ACC112 (cell line): ENCODE measurements around the gene EDC3.

Source experiments
- H2AFZ ChIP-seq: fragments of 200-600 bp; sonication (generic); one replicate; pipeline ENCODE4 v1.6.0; 2017; ENCODE audit warnings: antibody characterized with exemption, low read length; ENCODE audit not compliant: unreplicated experiment
- H3K27ac ChIP-seq: fragments of 200-600 bp; sonication (generic); 2 replicates; pipeline ENCODE4 v1.5.1; 2014; ENCODE audit warnings: low read depth, mild to moderate bottlenecking, antibody characterized with exemption, low read length, moderate library complexity
- H3K27me3 ChIP-seq: fragments of 200-600 bp; sonication (generic); 2 replicates; pipeline ENCODE4 v1.6.1; 2014; ENCODE audit warnings: mild to moderate bottlenecking, antibody characterized with exemption, low read length, moderate library complexity, mixed read lengths; ENCODE audit not compliant: insufficient read depth
- H3K36me3 ChIP-seq: fragments of 200-600 bp; sonication (generic); 2 replicates; pipeline ENCODE4 v1.6.1; 2016; ENCODE audit warnings: mild to moderate bottlenecking, antibody characterized with exemption, low read length, moderate library complexity, mixed read lengths; ENCODE audit not compliant: insufficient read depth
- H3K4me1 ChIP-seq: fragments of 200-600 bp; sonication (generic); one replicate; pipeline ENCODE4 v1.6.1; 2016; ENCODE audit warnings: low read length, mixed read lengths; ENCODE audit not compliant: insufficient read depth, unreplicated experiment, control insufficient read depth
- H3K4me3 ChIP-seq: fragments of 200-600 bp; sonication (generic); 2 replicates; pipeline ENCODE4 v1.5.1; 2014; ENCODE audit warnings: mild to moderate bottlenecking, low read depth, low read length
- H3K79me2 ChIP-seq: fragments of 200-600 bp; sonication (generic); one replicate; pipeline ENCODE4 v1.6.0; 2016; ENCODE audit warnings: low read length; ENCODE audit not compliant: control insufficient read depth, unreplicated experiment, insufficient read depth

EDC3 gene

GRCh38 chr15:74626752-74627692 lies 68.8 kb downstream of the EDC3 start:
- Histone ChIP-seq H3K79me2 (peaks cover 8% of the 10 kb centered on the region), H3K4me3 (no peak overlapping the region), H3K27me3 (no peaks in the 10 kb centered on the region), H2AFZ (no peak overlapping the region), H3K4me1 (no peaks in the 10 kb centered on the region), H3K27ac (no peak overlapping the region), H3K36me3 (peaks cover 13% of the 10 kb centered on the region)

- Histone ChIP-seq H3K4me3 (no peak overlapping the region), H2AFZ (no peak overlapping the region), H3K36me3 (peaks cover 17% of the 10 kb centered on the region), H3K27me3 (no peaks in the 10 kb centered on the region), H3K79me2 (peaks cover 15% of the 10 kb centered on the region), H3K4me1 (no peaks in the 10 kb centered on the region), H3K27ac (no peak overlapping the region)
Measured at GRCh38 chr15:74626336-74626735, 69.5 kb downstream of the EDC3 start.

- H3K79me2 ChIP-seq, result peaks cover 20% of the 10 kb centered on the region
- H3K36me3 ChIP-seq, result peaks cover 17% of the 10 kb centered on the region
- H3K4me3 ChIP-seq, result no peak overlapping the region
- no peak overlapping the region for H3K27ac ChIP-seq
- H2AFZ ChIP-seq, result no peak overlapping the region
- no peaks in the 10 kb centered on the region for H3K27me3 ChIP-seq
- H3K4me1 ChIP-seq, result no peaks in the 10 kb centered on the region
Measured at GRCh38 chr15:74625693-74626092, 70.1 kb downstream of the EDC3 start.

- H3K36me3 ChIP-seq, result peaks cover 17% of the 10 kb centered on the region
- peaks cover 34% of the 10 kb centered on the region for H3K79me2 ChIP-seq
Measured at GRCh38 chr15:74624020-74624602, 71.7 kb downstream of the EDC3 start.

GRCh38 chr15:74622758-74623157 lies 73.1 kb downstream of the EDC3 start:
- no peak overlapping the region for H3K27ac ChIP-seq
- H3K4me1 ChIP-seq, result peaks cover 4% of the 10 kb centered on the region
- H3K36me3 ChIP-seq, result peaks cover 17% of the 10 kb centered on the region
- no peaks in the 10 kb centered on the region for H3K27me3 ChIP-seq
- H3K79me2 ChIP-seq, result peaks cover 47% of the 10 kb centered on the region
- H2AFZ ChIP-seq, result no peak overlapping the region
- H3K4me3 ChIP-seq, result no peak overlapping the region

More at GRCh38 chr15:74624020-74624602, 71.7 kb downstream of the EDC3 start:
- Histone ChIP-seq H3K27ac (no peak overlapping the region), H2AFZ (no peak overlapping the region), H3K4me1 (no peaks in the 10 kb centered on the region), H3K27me3 (no peaks in the 10 kb centered on the region), H3K4me3 (no peak overlapping the region)

- Histone ChIP-seq H3K4me3 (no peak overlapping the region), H3K27ac (no peak overlapping the region), H2AFZ (no peak overlapping the region), H3K27me3 (no peaks in the 10 kb centered on the region), H3K4me1 (peaks cover 12% of the 10 kb centered on the region), H3K79me2 (peaks cover 55% of the 10 kb centered on the region), H3K36me3 (peaks cover 17% of the 10 kb centered on the region)
Measured at GRCh38 chr15:74621936-74622335, 73.9 kb downstream of the EDC3 start.

- Histone ChIP-seq H3K36me3 (peaks cover 17% of the 10 kb centered on the region), H3K27me3 (no peaks in the 10 kb centered on the region), H3K4me1 (peaks cover 14% of the 10 kb centered on the region), H3K4me3 (no peak overlapping the region), H2AFZ (no peak overlapping the region), H3K79me2 (peaks cover 59% of the 10 kb centered on the region), H3K27ac (no peak overlapping the region)
Measured at GRCh38 chr15:74621546-74621920, 74.3 kb downstream of the EDC3 start.

- Histone ChIP-seq H3K36me3 (peaks cover 17% of the 10 kb centered on the region), H3K4me1 (peaks cover 14% of the 10 kb centered on the region), H2AFZ (no peak overlapping the region), H3K4me3 (no peak overlapping the region), H3K79me2 (peaks cover 66% of the 10 kb centered on the region), H3K27me3 (no peaks in the 10 kb centered on the region), H3K27ac (no peak overlapping the region)
Measured at GRCh38 chr15:74620636-74621545, 74.9 kb downstream of the EDC3 start.

GRCh38 chr15:74619916-74620635 lies 75.7 kb downstream of the EDC3 start:
- H3K27ac ChIP-seq, result no peak overlapping the region
- peaks cover 68% of the 10 kb centered on the region for H3K79me2 ChIP-seq
- peaks cover 14% of the 10 kb centered on the region for H3K4me1 ChIP-seq
- no peaks in the 10 kb centered on the region for H3K27me3 ChIP-seq
- H3K4me3 ChIP-seq, result no peak overlapping the region
- H3K36me3 ChIP-seq, result peaks cover 17% of the 10 kb centered on the region
- H2AFZ ChIP-seq, result no peak overlapping the region
